ENCODE data around the gene MSMB.
"Not testable (repeated sequence)": the region's sequence is repeated elsewhere in the genome, so short reads cannot be mapped to it uniquely, and the experiment has no call there.

Gene MSMB

GRCh38 chr10:46046261-46046660 lies at the start of gene MSMB:
MSMB (minus strand) TSS chr10:46046269; CDS start chr10:46046237, 32 bp downstream.
- DNase-seq = no peak

- DNase-seq = no peak
Measured at GRCh38 chr10:46094931-46095750, 49.1 kb upstream of the MSMB start.

- DNase-seq = no peak
Measured at GRCh38 chr10:46094197-46094500, 48.1 kb upstream of the MSMB start.

GRCh38 chr10:46093316-46094196 lies 47.5 kb upstream of the MSMB start:
- not testable (repeated sequence) for DNase-seq

- DNase-seq = no peak
Measured at GRCh38 chr10:46092524-46093081, 46.5 kb upstream of the MSMB start.

GRCh38 chr10:46091828-46092523 lies 45.9 kb upstream of the MSMB start:
- no peak for DNase-seq

- no peak for DNase-seq
Measured at GRCh38 chr10:46091080-46091827, 45.2 kb upstream of the MSMB start.

- DNase-seq = no peak
Measured at GRCh38 chr10:46090258-46090812, 44.3 kb upstream of the MSMB start.

GRCh38 chr10:46087381-46087780 lies 41.3 kb upstream of the MSMB start:
- not testable (repeated sequence) for DNase-seq

GRCh38 chr10:46084321-46085165 lies 38.5 kb upstream of the MSMB start:
- DNase-seq = no peak

GRCh38 chr10:46080886-46081285 lies 34.8 kb upstream of the MSMB start:
- no peak for DNase-seq

- DNase-seq = no peak
Measured at GRCh38 chr10:46079831-46080585, 33.9 kb upstream of the MSMB start.

GRCh38 chr10:46077731-46078413 lies 31.8 kb upstream of the MSMB start:
- no peak for DNase-seq

- DNase-seq = no peak
Measured at GRCh38 chr10:46077141-46077554, 31.1 kb upstream of the MSMB start.

- DNase-seq = no peak
Measured at GRCh38 chr10:46075869-46076268, 29.8 kb upstream of the MSMB start.

GRCh38 chr10:46074196-46074946 lies 28.3 kb upstream of the MSMB start:
- DNase-seq = no peak

GRCh38 chr10:46073564-46073963 lies 27.5 kb upstream of the MSMB start:
- DNase-seq = no peak

GRCh38 chr10:46070749-46071148 lies 24.7 kb upstream of the MSMB start:
- no peak for DNase-seq
